ENCODE results near the gene TMEM221.

The TMEM221 gene

GRCh38 chr19:17471410-17472125 lies 23.1 kb upstream of the TMEM221 start:
- FAIRE-seq: no peak

- peak; percentile 98 for FAIRE-seq
Measured at GRCh38 chr19:17470068-17470841, 21.8 kb upstream of the TMEM221 start, which contains the start of gene SLC27A1. Gene SLC27A1, plus strand, starts transcription at chr19:17470524. Its CDS starts 17 bp downstream, at chr19:17470541.

- FAIRE-seq: peak; percentile 78
Measured at GRCh38 chr19:17469481-17470067, 21.1 kb upstream of the TMEM221 start.

- FAIRE-seq: no peak
Measured at GRCh38 chr19:17469092-17469480, 20.6 kb upstream of the TMEM221 start.

GRCh38 chr19:17468302-17469091 lies 20.0 kb upstream of the TMEM221 start:
- no peak for FAIRE-seq

- no peak for FAIRE-seq
Measured at GRCh38 chr19:17467471-17468301, 19.2 kb upstream of the TMEM221 start.

GRCh38 chr19:17466487-17466850 lies 18.0 kb upstream of the TMEM221 start:
- FAIRE-seq: peak; percentile 93

- no peak for FAIRE-seq
Measured at GRCh38 chr19:17460372-17461230, 12.1 kb upstream of the TMEM221 start, which contains the start of gene NXNL1. Gene NXNL1, minus strand, starts transcription at chr19:17460926. Its CDS starts 57 bp downstream, at chr19:17460869.

- no peak for FAIRE-seq
Measured at GRCh38 chr19:17458970-17459369, 10.5 kb upstream of the TMEM221 start.

- no peak for FAIRE-seq
Measured at GRCh38 chr19:17457616-17458015, 9.1 kb upstream of the TMEM221 start.

GRCh38 chr19:17456127-17456526 lies 7.7 kb upstream of the TMEM221 start:
- no peak for FAIRE-seq

- no peak for FAIRE-seq
Measured at GRCh38 chr19:17455308-17456123, 7.0 kb upstream of the TMEM221 start.

GRCh38 chr19:17454576-17455071 lies 6.2 kb upstream of the TMEM221 start:
- FAIRE-seq: no peak

GRCh38 chr19:17451820-17452219 lies 3.4 kb upstream of the TMEM221 start:
- no peak for FAIRE-seq

- no peak for FAIRE-seq
Measured at GRCh38 chr19:17450264-17451075, 2.0 kb upstream of the TMEM221 start.

- no peak for FAIRE-seq
Measured at GRCh38 chr19:17447704-17448130, 751 bp downstream of the TMEM221 start.

- no peak for FAIRE-seq
Measured at GRCh38 chr19:17445526-17446165, 2.8 kb downstream of the TMEM221 start.

Data from A204.1 (cell line).